ENCODE results near the gene C5orf47.

- TF ChIP-seq CTCF (conservative IDR thresholded peaks at IDR 0.05 in 1 of 2, IDR thresholded peaks at IDR 0.05 in 1 of 2; ENCODE audit: extremely low read depth in 1 of 2, insufficient read depth in 1 of 2, low read depth in 1 of 2, low read length in 2 of 2) (no peak), EZH2 (IDR thresholded peaks at IDR 0.05; ENCODE audit: borderline replicate concordance, low read length) (no peak)
Observed at GRCh38 chr5:173998531-173998930, 9.6 kb downstream of the C5orf47 start.

All from mammary epithelial cell (primary cell).